ENCODE data around the gene KRTAP9-7.
"Not testable (repeated sequence)": the region's sequence is repeated elsewhere in the genome, so short reads cannot be mapped to it uniquely, and the experiment has no call there.

The KRTAP9-7 gene

GRCh38 chr17:41275648-41276190 is at the start of gene KRTAP9-7:
KRTAP9-7 (plus strand) TSS chr17:41275698; CDS start chr17:41275698, 0 bp downstream.
- not testable (repeated sequence) for DNase-seq

GRCh38 chr17:41226051-41226450 is 49.4 kb upstream of the KRTAP9-7 start:
- no peak for DNase-seq

GRCh38 chr17:41226598-41227095 is 48.9 kb upstream of the KRTAP9-7 start, which contains the start of gene KRTAP9-2:
KRTAP9-2 (plus strand) TSS chr17:41226648; CDS start chr17:41226655, 7 bp downstream.
- DNase-seq, result not testable (repeated sequence)

GRCh38 chr17:41230094-41230493 is 45.4 kb upstream of the KRTAP9-7 start:
- no peak for DNase-seq

GRCh38 chr17:41231731-41232130 is 43.8 kb upstream of the KRTAP9-7 start:
- DNase-seq, result no peak

- not testable (repeated sequence) for DNase-seq
These were observed 42.9 kb upstream of the KRTAP9-7 start, which contains the start of gene KRTAP9-3 for GRCh38 chr17:41232399-41233105. KRTAP9-3 (plus strand) TSS chr17:41232449; CDS start chr17:41232502, 53 bp downstream.

GRCh38 chr17:41237116-41237515 is 38.4 kb upstream of the KRTAP9-7 start:
- DNase-seq, result not testable (repeated sequence)

- DNase-seq, result not testable (repeated sequence)
These were observed 37.5 kb upstream of the KRTAP9-7 start, which contains the start of gene KRTAP9-8 for GRCh38 chr17:41237949-41238437. KRTAP9-8 (plus strand) TSS chr17:41237999; CDS start chr17:41238052, 53 bp downstream.

- not testable (repeated sequence) for DNase-seq
These were observed 28.3 kb upstream of the KRTAP9-7 start for GRCh38 chr17:41246995-41247787.

- not testable (repeated sequence) for DNase-seq
These were observed 25.8 kb upstream of the KRTAP9-7 start, which contains the start of gene KRTAP9-4 for GRCh38 chr17:41249637-41250240. KRTAP9-4 (plus strand) TSS chr17:41249687; CDS start chr17:41249721, 34 bp downstream.

- no peak for DNase-seq
These were observed 24.2 kb upstream of the KRTAP9-7 start for GRCh38 chr17:41251261-41251660.

- DNase-seq, result no peak
These were observed 20.6 kb upstream of the KRTAP9-7 start for GRCh38 chr17:41254861-41255260.

- not testable (repeated sequence) for DNase-seq
These were observed 19.9 kb upstream of the KRTAP9-7 start, which contains the start of gene KRTAP9-9 for GRCh38 chr17:41255381-41256290. KRTAP9-9 (plus strand) TSS chr17:41255384.

- no peak for DNase-seq
These were observed 19.2 kb upstream of the KRTAP9-7 start for GRCh38 chr17:41256291-41256685.

GRCh38 chr17:41258406-41258805 is 17.1 kb upstream of the KRTAP9-7 start:
- no peak for DNase-seq

GRCh38 chr17:41263212-41263611 is 12.3 kb upstream of the KRTAP9-7 start:
- DNase-seq, result no peak

- DNase-seq, result no peak
These were observed 10.9 kb upstream of the KRTAP9-7 start for GRCh38 chr17:41264599-41264998.

- DNase-seq, result no peak
These were observed 10.4 kb upstream of the KRTAP9-7 start, which contains the start of gene KRTAP9-6 for GRCh38 chr17:41265078-41265477. KRTAP9-6 (plus strand) TSS chr17:41265378; CDS start chr17:41265378, 0 bp downstream.

- DNase-seq, result no peak
These were observed 7.8 kb upstream of the KRTAP9-7 start for GRCh38 chr17:41267711-41268110.

GRCh38 chr17:41271323-41271722 is 4.2 kb upstream of the KRTAP9-7 start:
- not testable (repeated sequence) for DNase-seq

- DNase-seq, result no peak
These were observed 3.6 kb upstream of the KRTAP9-7 start for GRCh38 chr17:41271858-41272257.

Measured in CD4-positive, alpha-beta T cell treated with Interleukin-17A for 4 hours (primary cell).